Activated naive CD4-positive, alpha-beta T cell treated with anti-CD3 and anti-CD28 coated beads, Interleukin-2, amount 10 ng/mL, durations not matched to agents 7 days and 5 days (primary cell): ENCODE measurements around the gene KCNMB2.
"Not testable (repeated sequence)": the region's sequence is repeated elsewhere in the genome, so short reads cannot be mapped to it uniquely, and the experiment has no call there.

Source experiments
- CTCF ChIA-PET: fragments of 350-600 bp; sonication (Branson Sonifier 250); formaldehyde crosslinking; loops from one replicate; lab custom pipeline; 2021; ENCODE audit warnings: antibody characterized with exemption; lab: Charles Lee
- DNase-seq: peaks from one replicate; pipeline ENCODE4 v3.0.0-alpha.2; 2020
- H3K27ac Mint-ChIP-seq: one replicate; pipeline ENCODE4 v1.8.0; 2021; ENCODE audit warnings: mild to moderate bottlenecking, moderate library complexity, mixed read lengths
- H3K27me3 Mint-ChIP-seq: one replicate; pipeline ENCODE4 v1.8.0; 2021; ENCODE audit warnings: mild to moderate bottlenecking, mixed read lengths
- H3K36me3 Mint-ChIP-seq: one replicate; pipeline ENCODE4 v1.8.0; 2021; ENCODE audit warnings: mixed read lengths
- H3K4me1 Mint-ChIP-seq: one replicate; pipeline ENCODE4 v1.8.0; 2021; ENCODE audit warnings: mixed read lengths
- H3K4me3 Mint-ChIP-seq: one replicate; pipeline ENCODE4 v1.8.0; 2021; ENCODE audit warnings: mild to moderate bottlenecking, moderate library complexity, mixed read lengths
- H3K9me3 Mint-ChIP-seq: one replicate; pipeline ENCODE4 v1.8.0; 2021; ENCODE audit warnings: mixed read lengths

The KCNMB2 gene

DNA sequence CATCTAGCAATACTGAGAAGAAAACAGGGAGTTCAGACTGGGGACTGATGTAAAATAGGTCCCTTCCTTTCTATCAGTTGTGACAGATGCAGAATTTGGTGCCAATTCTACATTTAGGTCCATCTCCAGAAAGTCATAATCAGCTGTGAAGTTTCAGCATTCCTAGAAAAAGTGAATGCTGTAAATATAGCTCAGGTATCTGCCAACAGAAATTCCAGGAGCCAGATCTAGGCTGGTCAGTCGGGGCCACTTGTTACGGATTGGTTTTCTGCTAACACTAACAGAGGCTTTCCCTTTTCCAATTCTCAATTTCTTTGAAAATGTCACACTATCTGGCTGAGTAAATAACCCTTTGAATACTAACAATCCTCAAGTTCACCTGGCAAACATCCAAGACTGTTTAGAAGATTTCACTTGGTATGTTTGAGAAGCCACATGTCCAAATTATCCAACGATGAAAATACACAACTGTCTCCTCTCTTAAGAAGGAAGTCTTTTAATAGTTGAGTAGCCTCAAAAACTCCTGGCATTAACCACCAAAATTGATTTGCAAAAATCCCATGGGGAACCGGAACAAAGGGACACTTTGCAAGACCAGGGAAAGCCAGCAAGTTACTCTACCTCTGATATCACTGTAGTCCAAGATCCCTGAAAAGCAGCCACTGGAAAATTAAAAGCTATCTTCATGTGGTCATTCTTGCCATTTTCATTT, 313.1 kb downstream of the KCNMB2 start:
- Mint-ChIP-seq H3K27me3 (no peaks in the 10 kb centered on the region), H3K36me3 (no peaks in the 10 kb centered on the region), H3K4me3 (no peak overlapping the region), H3K27ac (no peak overlapping the region), H3K4me1 (no peaks in the 10 kb centered on the region), H3K9me3 (no peaks in the 10 kb centered on the region)
- CTCF ChIA-PET: no interaction called here
- no peak for DNase-seq

DNA sequence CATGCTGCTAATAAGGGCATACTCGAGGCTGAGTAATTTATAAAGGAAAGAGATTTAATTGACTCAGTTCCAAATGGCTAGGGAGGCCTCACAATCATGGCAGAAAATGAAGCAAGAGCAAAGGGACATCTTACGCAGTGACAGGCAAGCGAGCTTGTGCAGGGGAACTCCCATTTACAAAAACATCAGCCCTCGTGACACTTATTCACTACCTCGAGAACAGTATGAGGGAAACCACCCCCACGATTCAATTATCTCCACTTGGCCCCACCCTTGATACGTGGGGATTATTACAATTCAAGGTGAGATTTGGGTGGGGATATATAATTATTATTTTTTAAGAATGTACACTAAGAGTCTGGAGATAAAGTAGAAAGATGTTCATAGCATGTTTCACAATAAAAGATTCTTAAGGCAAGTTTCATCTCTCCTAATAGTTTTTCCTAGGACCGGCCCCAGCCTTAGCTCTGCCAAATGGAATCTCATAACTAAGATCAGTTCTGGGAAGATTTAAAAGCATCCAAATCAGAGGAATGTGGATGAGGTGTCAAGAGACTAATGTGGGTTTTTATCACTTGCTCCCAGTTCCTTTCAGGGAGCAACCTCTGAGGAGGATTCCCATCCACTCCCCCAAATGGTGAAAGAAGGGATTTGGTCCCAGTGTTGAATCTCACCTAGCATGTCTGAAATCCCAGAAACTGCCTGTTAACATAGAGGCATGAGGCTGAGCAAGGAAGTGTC, 314.4 kb downstream of the KCNMB2 start:
- H3K27ac Mint-ChIP-seq: no peak overlapping the region
- H3K4me1 Mint-ChIP-seq: no peaks in the 10 kb centered on the region
- no peaks in the 10 kb centered on the region for H3K36me3 Mint-ChIP-seq
- H3K4me3 Mint-ChIP-seq: no peak overlapping the region
- H3K27me3 Mint-ChIP-seq: no peaks in the 10 kb centered on the region
- CTCF ChIA-PET: no interaction called here
- H3K9me3 Mint-ChIP-seq: no peaks in the 10 kb centered on the region
- no peak for DNase-seq

DNA sequence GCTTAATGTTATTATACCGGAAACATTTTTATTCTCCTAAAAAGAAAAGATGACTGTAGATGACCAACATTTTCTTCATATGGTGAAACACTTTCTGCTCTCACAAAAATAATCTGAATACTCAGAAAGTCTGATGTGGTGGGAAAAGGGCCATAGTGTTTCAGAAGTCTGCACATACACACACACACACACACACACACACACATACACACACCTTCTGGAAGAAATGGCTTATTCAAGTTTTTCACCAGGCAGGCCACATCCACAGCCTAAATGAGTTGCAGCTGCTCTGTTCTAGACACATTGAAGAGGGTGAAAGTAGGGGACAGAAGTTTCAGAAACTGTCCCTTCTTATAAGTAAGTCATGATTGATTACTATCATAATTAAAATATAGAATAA, 315.3 kb downstream of the KCNMB2 start:
- no peaks in the 10 kb centered on the region for H3K27me3 Mint-ChIP-seq
- no peaks in the 10 kb centered on the region for H3K36me3 Mint-ChIP-seq
- H3K27ac Mint-ChIP-seq: no peak overlapping the region
- H3K4me1 Mint-ChIP-seq: no peaks in the 10 kb centered on the region
- no peaks in the 10 kb centered on the region for H3K9me3 Mint-ChIP-seq
- DNase-seq: no peak
- H3K4me3 Mint-ChIP-seq: no peak overlapping the region
- CTCF ChIA-PET: no interaction called here

DNA sequence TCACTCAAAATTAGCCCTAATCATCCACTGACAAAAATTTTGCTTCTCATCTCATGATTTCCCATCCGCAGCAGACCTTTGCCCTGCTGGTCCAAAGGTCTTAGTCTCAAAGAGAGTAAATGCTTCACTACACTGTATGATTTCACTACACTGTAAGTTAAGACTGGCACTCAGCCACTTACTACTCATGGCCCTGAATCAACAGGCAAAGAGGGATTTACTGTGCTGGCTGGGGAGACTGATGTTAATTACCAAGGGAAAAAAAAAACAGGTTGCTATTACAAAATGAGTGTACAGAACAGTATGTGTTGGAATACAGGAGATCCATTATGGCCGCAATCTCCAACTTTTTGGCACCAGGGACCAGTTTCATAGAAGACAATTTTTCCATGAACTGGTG, 320.6 kb downstream of the KCNMB2 start:
- CTCF ChIA-PET: no interaction called here

DNA sequence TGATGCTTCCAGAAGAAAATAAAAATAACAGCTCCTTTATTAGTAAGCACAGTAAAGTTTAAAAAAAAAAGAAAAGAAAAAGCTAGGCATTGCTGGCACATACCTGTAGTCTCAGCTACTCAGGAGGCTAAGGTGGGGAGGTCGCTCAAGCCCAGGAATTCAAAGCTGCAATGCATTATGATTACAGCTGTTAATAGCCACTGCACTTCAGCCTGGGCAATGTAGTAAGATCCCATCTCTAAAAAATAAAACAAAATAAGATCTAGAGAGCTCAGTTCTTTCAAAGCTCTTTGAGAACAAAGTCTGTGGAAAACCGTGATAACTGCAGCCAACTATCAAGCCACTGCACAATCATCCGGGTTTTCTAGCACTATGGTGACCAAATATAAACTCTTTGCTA, 323.1 kb downstream of the KCNMB2 start:
- CTCF ChIA-PET: no interaction called here
- Mint-ChIP-seq H3K4me1 (no peaks in the 10 kb centered on the region), H3K4me3 (no peak overlapping the region), H3K9me3 (peaks cover 5% of the 10 kb centered on the region), H3K36me3 (no peaks in the 10 kb centered on the region), H3K27ac (no peak overlapping the region), H3K27me3 (no peaks in the 10 kb centered on the region)
- no peak for DNase-seq

More for the DNA sequence above, 320.6 kb downstream of the KCNMB2 start:
- H3K36me3 Mint-ChIP-seq: no peaks in the 10 kb centered on the region
- no peak for DNase-seq
- no peaks in the 10 kb centered on the region for H3K4me1 Mint-ChIP-seq
- no peak overlapping the region for H3K4me3 Mint-ChIP-seq
- no peaks in the 10 kb centered on the region for H3K27me3 Mint-ChIP-seq
- H3K27ac Mint-ChIP-seq: no peak overlapping the region
- peaks cover 5% of the 10 kb centered on the region for H3K9me3 Mint-ChIP-seq

DNA sequence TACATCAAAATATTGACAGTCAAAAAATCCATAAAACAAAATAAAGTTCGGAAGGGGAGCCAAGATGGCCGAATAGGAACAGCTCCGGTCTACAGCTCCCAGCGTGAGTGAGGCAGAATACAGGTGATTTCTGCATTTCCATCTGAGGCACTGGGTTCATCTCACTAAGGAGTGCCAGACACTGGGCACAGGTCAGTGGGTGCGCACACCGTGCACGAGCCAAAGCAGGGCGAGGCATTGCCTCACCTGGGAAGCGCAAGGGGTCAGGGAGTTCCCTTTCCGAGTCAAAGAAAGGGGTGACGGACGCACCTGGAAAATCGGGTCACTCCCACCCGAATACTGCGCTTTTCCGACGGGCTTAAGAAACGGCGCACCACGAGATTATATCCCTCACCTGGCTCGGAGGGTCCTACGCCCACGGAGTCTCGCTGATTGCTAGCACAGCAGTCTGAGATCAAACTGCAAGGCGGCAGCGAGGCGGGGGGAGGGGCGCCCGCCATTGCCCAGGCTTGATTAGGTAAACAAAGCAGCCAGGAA, 323.7 kb downstream of the KCNMB2 start:
- DNase-seq, H3K4me3 Mint-ChIP-seq, H3K4me1 Mint-ChIP-seq, H3K9me3 Mint-ChIP-seq, CTCF ChIA-PET, H3K36me3 Mint-ChIP-seq, H3K27ac Mint-ChIP-seq, H3K27me3 Mint-ChIP-seq: not testable (repeated sequence)

DNA sequence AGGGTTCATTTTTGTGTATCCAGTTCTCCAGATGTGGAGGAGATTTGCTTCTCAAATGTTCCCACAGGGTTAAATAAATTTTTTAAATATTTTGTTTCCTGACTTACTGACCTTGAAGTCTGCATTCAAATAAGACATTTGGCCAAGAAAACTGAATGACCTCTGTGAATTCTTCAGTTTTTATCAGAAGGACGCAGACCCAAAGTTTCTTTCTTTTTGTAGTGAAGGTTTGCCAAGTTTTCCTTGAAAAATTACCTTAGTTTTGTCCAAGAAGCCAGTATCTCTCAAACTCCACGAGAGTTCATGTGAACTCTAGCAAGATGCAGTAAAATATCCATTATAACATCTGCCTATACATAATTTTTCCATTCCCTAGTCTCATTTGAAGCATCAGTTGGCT, 332.4 kb downstream of the KCNMB2 start:
- H3K4me3 Mint-ChIP-seq: no peak overlapping the region
- H3K36me3 Mint-ChIP-seq: no peaks in the 10 kb centered on the region
- H3K27ac Mint-ChIP-seq: no peak overlapping the region
- H3K4me1 Mint-ChIP-seq: no peaks in the 10 kb centered on the region
- peaks cover 1% of the 10 kb centered on the region for H3K9me3 Mint-ChIP-seq
- CTCF ChIA-PET: no interaction called here
- DNase-seq: no peak
- H3K27me3 Mint-ChIP-seq: no peaks in the 10 kb centered on the region

DNA sequence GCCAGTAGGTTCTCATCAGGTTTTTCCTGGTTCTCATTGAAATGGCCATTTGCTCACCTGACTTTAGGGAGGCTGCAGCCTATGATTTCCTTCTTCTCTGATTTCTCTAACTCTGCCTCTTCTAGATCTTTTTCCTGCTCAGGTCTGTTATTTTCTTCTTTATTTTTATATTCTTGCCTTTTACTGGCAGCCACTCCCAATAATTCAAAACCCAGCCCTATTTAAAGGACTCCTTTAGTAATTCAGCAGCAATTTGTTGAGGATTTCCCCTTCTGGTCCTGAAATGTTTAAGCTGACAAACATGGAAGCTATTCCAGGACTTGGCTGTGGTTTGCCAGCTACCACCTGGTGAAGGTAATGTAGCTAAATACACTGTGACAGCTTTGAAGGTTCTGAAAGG, 333.8 kb downstream of the KCNMB2 start:
- Mint-ChIP-seq H3K36me3 (no peaks in the 10 kb centered on the region), H3K4me1 (no peaks in the 10 kb centered on the region), H3K4me3 (no peak overlapping the region), H3K27me3 (no peaks in the 10 kb centered on the region), H3K27ac (no peak overlapping the region), H3K9me3 (peaks cover 1% of the 10 kb centered on the region)
- CTCF ChIA-PET: no interaction called here
- no peak for DNase-seq

DNA sequence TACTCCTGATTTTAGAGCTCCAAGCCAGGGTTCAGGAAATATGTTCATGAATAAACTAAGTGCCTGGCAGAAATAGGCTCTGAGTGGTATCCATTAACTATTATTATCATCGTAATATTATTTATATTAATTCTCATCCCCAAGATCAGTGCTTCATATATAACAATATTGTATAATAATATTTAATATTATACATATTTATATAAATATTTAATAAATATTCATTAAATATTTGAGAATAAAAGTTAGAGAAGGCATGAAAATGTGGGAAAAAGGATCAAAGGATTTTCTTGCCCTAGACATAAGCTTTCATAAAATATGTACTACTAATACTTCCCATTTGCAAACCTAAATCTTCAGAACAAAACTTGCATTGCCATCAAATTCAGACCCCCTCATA, 338.9 kb downstream of the KCNMB2 start:
- no peak overlapping the region for H3K4me3 Mint-ChIP-seq
- no peaks in the 10 kb centered on the region for H3K4me1 Mint-ChIP-seq
- H3K36me3 Mint-ChIP-seq: no peaks in the 10 kb centered on the region
- no peak overlapping the region for H3K27ac Mint-ChIP-seq
- H3K9me3 Mint-ChIP-seq: no peaks in the 10 kb centered on the region
- no peak for DNase-seq
- CTCF ChIA-PET: no interaction called here
- H3K27me3 Mint-ChIP-seq: no peaks in the 10 kb centered on the region

DNA sequence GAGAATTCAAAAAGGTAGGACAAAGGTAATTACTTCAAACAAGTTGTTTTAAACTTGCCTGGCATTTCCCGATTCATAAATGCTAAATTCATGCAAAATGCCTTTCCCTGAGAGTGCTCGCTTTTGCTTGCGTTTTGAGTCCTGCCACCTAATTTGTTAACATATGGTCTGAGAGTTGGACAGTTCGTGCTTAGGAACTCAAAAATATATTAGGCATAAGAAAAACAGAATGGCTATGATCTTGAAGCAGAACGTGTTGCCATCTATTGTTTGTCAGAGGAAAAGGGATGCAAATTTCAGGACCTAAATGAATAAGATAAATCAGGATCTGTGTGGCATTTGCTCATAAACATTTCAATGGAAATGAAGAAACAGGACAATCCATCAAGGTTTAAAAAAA, 339.6 kb downstream of the KCNMB2 start:
- H3K4me3 Mint-ChIP-seq: no peak overlapping the region
- no peak for DNase-seq
- no peaks in the 10 kb centered on the region for H3K36me3 Mint-ChIP-seq
- H3K4me1 Mint-ChIP-seq: no peaks in the 10 kb centered on the region
- CTCF ChIA-PET: no interaction called here
- H3K27me3 Mint-ChIP-seq: no peaks in the 10 kb centered on the region
- H3K9me3 Mint-ChIP-seq: no peaks in the 10 kb centered on the region
- H3K27ac Mint-ChIP-seq: no peak overlapping the region

DNA sequence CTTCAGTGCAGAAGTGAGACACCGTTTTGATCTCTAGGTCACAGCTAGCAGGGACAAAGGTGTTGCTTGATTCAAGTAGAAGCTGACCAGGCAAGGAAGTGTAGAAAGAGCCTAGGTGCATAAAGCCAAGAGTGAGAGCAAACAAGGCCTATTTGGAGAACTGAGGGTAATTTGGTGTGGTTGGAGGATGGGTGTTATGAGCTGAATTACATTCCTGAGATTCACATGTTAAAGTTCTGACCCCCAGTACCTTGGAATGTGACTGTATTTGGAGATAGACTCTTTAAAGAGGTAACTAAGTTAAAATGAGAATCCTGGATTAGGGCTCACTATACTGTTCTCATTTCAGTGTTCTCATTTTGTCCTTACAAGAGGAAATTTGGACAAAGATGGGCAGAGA, 344.0 kb downstream of the KCNMB2 start:
- Mint-ChIP-seq H3K9me3 (no peaks in the 10 kb centered on the region), H3K27ac (no peak overlapping the region), H3K4me1 (no peaks in the 10 kb centered on the region), H3K36me3 (no peaks in the 10 kb centered on the region), H3K27me3 (no peaks in the 10 kb centered on the region), H3K4me3 (no peak overlapping the region)
- no peak for DNase-seq
- CTCF ChIA-PET: no interaction called here
